ENCODE data around the gene GZMM.

The GZMM gene

DNA sequence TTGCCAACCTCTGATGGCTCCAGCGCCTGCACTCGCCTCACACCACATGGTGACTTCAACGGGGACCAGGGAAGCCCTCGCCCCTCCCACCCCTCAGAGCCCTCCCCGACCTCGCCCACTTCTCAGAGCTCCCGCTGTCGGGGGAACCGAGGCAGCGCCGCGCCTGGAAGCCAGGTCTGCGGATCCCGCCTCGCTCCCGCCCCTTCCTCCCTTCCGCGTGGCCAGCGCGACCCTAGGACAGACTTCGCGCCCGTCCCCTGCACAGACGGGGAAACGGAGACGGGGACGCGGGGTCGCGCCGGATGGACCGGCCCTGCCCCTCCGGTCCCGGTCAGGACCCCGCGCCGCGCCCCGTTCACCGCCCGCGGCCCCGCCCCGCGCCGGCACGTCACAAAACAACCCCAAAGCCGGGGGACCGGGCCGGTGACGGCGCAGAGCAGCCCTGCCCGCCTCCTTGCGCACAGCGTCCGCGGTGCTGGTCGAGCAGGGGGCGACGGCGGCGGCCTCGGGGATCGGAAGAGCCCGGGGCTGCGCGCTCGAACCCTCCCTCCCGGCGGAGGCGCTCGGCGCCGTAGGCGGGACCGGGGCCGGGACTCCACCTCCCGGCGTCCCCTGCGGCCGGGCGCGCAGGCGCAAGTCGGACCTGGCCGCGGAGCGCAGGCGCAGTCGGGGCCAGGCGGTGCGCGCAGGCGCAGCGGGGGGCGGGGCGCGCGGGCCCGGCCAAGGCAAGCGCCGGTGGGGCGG, 12.7 kb upstream of the GZMM start (continued):
- TF ChIP-seq ZNF398 (tag by site-specific recombination; IDR thresholded peaks at IDR 0.05) (peak; percentile 55; the same call in 1 of the 2 replicates), BCL11A (tag by site-specific recombination; IDR thresholded peaks at IDR 0.05; ENCODE audit: low read depth) (no peak), SALL2 (tag by site-specific recombination; IDR thresholded peaks at IDR 0.05; ENCODE audit: borderline replicate concordance) (no peak), GLIS1 (tag by site-specific recombination; IDR thresholded peaks at IDR 0.05) (no peak), MZF1 (tag by site-specific recombination; IDR thresholded peaks at IDR 0.05; ENCODE audit: borderline replicate concordance) (peak; percentile 16; the same call in 1 of the 2 replicates), ZNF133 (tag by site-specific recombination; IDR thresholded peaks at IDR 0.05) (no peak), ZBTB10 (tag by site-specific recombination; IDR thresholded peaks at IDR 0.05) (peak; percentile 47; the same call in 1 of the 2 replicates), ZSCAN30 (tag by site-specific recombination; IDR thresholded peaks at IDR 0.05) (peak; percentile 38; the same call in 1 of the 2 replicates)

DNA sequence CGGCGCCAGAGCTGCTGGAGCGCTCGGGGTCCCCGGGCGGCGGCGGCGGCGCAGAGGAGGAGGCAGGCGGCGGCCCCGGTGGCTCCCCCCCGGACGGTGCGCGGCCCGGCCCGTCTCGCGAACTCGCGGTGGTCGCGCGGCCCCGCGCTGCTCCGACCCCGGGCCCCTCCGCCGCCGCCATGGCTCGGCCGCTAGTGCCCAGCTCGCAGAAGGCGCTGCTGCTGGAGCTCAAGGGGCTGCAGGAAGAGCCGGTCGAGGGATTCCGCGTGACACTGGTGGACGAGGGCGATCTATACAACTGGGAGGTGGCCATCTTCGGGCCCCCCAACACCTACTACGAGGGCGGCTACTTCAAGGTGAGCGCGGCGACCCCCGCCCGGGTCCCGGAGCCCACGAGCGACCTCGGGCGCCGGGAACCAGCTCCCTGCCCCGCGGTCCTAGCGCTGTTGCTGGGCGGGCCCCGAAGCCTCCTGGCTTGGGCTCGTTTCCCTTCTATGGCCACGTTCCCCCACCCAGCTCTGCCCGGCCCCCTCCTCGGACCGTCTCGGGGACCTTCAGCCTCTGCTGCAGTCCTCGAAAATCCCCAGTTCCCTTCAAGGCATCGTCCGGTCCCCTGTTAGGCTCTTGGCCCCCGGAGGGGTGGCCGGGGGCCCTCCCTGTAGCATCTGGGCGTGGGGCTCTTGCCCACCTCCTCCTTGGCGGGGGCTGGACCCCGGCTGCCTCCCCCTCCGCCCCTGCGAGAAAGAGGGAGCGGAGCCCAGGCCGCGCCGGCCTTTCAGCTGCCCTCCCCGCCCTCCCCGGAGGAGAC, 11.9 kb upstream of the GZMM start, which contains the start of gene CDC34:
CDC34 (plus strand) TSS at position 8 of the 808 bp plus-strand sequence; CDS start at position 180, 172 bp downstream.
- Histone ChIP-seq H3K4me3 (ENCODE audit: low read depth, low read length) (peak within 1 kb of the TSS; percentile 89), H3K4me1 (ENCODE audit: control insufficient read depth, insufficient read depth, low read length) (peaks cover 7% of the 10 kb centered on the region), H3K27ac (ENCODE audit: extremely low read depth, low read depth, low read length) (peak within 1 kb of the TSS; percentile 96), H3K9me3 (ENCODE audit: control insufficient read depth, insufficient read depth, low read depth, low read length) (no peaks in the 10 kb centered on the region), H3K36me3 (ENCODE audit: control insufficient read depth in 2 of 2, insufficient read depth in 1 of 2, low read length in 2 of 2) (peaks cover 0 to 22% of the 10 kb centered on the region in 2 experiments; a peak in 1 of 3 replicates)
- POLR2A ChIA-PET: interaction anchor here (0.9 to 3.8 kb wide), 11 partner anchors 8 to 110 kb away, joined by 3 to 35 read pairs (median 13); partner anchors contain the start of genes BSG and TPGS1
- CTCF ChIA-PET: interaction anchor here (0.6 to 6.4 kb wide), 11 partner anchors 10 to 661 kb away, joined by 3 to 49 read pairs (median 3); no protein-coding TSS in a partner anchor
- TF ChIP-seq ZNF654 (tag by site-specific recombination; IDR thresholded peaks at IDR 0.05; ENCODE audit: low read depth): no peak
- no peak for TF ChIP-seq ZNF623 (tag by site-specific recombination; IDR thresholded peaks at IDR 0.05)
- TF ChIP-seq ZNF341 (tag by site-specific recombination; IDR thresholded peaks at IDR 0.05; ENCODE audit: low read depth): peak; percentile 53
- TF ChIP-seq SP2 (tag by site-specific recombination; IDR thresholded peaks at IDR 0.05): peak; percentile 40
- TF ChIP-seq ZNF658 (tag by site-specific recombination; IDR thresholded peaks at IDR 0.05): no peak
- peak; percentile 66 for TF ChIP-seq ZNF398 (tag by site-specific recombination; IDR thresholded peaks at IDR 0.05)
- peak; percentile 64; the same call in 1 of the 2 replicates for TF ChIP-seq PATZ1 (tag by site-specific recombination; IDR thresholded peaks at IDR 0.05)
- TF ChIP-seq ZNF274 (IDR thresholded peaks at IDR 0.05; ENCODE audit: low read length): no peak
- no peak for TF ChIP-seq ZNF274 (tag by site-specific recombination; IDR thresholded peaks at IDR 0.05; ENCODE audit: borderline replicate concordance)
- TF ChIP-seq KLF8 (tag by site-specific recombination; IDR thresholded peaks at IDR 0.05): 0 out of 2 replicates have a peak, but pooled peaks have one; percentile 13
- TF ChIP-seq ZNF184 (tag by site-specific recombination; IDR thresholded peaks at IDR 0.05): no peak
- peak; percentile 61; the same call in 1 of the 2 replicates for TF ChIP-seq ZBTB20 (tag by site-specific recombination; IDR thresholded peaks at IDR 0.05)
- TF ChIP-seq ZFP37 (tag by site-specific recombination; IDR thresholded peaks at IDR 0.05): no peak
- TF ChIP-seq ZBTB8A (tag by site-specific recombination; IDR thresholded peaks at IDR 0.05): peak; percentile 11; the same call in 1 of the 2 replicates
- peak; percentile 73 for TF ChIP-seq SP3 (tag by site-specific recombination; IDR thresholded peaks at IDR 0.05)
- TF ChIP-seq ZBTB26 (tag by site-specific recombination; optimal IDR thresholded peaks at IDR 0.05): peak; percentile 38
- TF ChIP-seq ZFHX2 (tag by site-specific recombination; conservative IDR thresholded peaks at IDR 0.05): peak; percentile 22; the same call in 1 of the 2 replicates
